A673 (cell line): Measurements from ENCODE around the gene POFUT1.
"Not testable (repeated sequence)": the region's sequence is repeated elsewhere in the genome, so short reads cannot be mapped to it uniquely, and the experiment has no call there.

ENCODE experiments used
- EZH2 ChIP-seq: fragments of 200-600 bp; sonication (generic); IDR thresholded peaks from 2 replicates; pipeline ENCODE4 v1.6.1; 2017; ENCODE audit warnings: borderline replicate concordance, low read depth, mild to moderate bottlenecking, mixed read lengths, antibody characterized with exemption, low read length; ENCODE audit not compliant: poor library complexity, severe bottlenecking
- TF ChIP-seq, protein P1 (sequence below): fragments of 300-800, 200-600 bp; sonication (generic); conservative IDR thresholded peaks from 2 replicates; pipeline ENCODE4 v1.5.1; 2017; ENCODE audit warnings: low read depth, mild to moderate bottlenecking, antibody characterized with exemption, low read length, moderate library complexity, mixed read lengths

DNA sequence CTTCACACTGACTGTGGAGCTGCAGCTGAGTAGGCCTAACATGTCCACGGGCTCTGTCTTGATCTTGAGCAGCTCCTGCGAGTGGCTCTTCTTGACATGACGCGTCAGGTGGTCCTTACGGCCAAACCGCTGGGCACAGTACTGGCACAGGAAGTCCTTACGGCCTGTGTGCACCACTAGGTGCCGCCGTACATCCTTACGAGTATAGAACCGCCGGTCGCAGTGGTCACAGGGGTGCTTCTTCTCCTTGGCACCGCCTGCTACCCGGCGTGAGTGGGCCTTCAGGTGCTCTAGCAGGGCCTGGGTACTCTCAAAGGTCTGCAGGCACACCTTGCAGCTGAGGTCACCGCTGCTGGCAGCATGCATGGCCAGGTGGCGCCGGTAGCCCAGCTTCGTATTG is 10.5 kb upstream of the POFUT1 start:
- TF ChIP-seq, protein P1, sequence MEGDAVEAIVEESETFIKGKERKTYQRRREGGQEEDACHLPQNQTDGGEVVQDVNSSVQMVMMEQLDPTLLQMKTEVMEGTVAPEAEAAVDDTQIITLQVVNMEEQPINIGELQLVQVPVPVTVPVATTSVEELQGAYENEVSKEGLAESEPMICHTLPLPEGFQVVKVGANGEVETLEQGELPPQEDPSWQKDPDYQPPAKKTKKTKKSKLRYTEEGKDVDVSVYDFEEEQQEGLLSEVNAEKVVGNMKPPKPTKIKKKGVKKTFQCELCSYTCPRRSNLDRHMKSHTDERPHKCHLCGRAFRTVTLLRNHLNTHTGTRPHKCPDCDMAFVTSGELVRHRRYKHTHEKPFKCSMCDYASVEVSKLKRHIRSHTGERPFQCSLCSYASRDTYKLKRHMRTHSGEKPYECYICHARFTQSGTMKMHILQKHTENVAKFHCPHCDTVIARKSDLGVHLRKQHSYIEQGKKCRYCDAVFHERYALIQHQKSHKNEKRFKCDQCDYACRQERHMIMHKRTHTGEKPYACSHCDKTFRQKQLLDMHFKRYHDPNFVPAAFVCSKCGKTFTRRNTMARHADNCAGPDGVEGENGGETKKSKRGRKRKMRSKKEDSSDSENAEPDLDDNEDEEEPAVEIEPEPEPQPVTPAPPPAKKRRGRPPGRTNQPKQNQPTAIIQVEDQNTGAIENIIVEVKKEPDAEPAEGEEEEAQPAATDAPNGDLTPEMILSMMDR = not testable (repeated sequence)
- not testable (repeated sequence) for TF ChIP-seq EZH2
